Endodermal cell (in vitro differentiated cells): ENCODE results near the gene GCHFR. TPM values are rescaled to one million over a fixed set of nuclear protein-coding genes. Genes with fewer than 3 reads are reported as not detected.
A peak's percentile ranks its signal among the peaks of the same experiment; 100 is the strongest.

ENCODE experiments used
- DNase-seq: peaks from one replicate; pipeline ENCODE4 v3.0.0-alpha.2; 2017
- H3K27ac ChIP-seq: 2 replicates; pipeline ENCODE4 v1.5.1; 2013; ENCODE audit warnings: mild to moderate bottlenecking, low read depth, low read length, moderate library complexity
- H3K27me3 ChIP-seq: 2 replicates; pipeline ENCODE4 v1.6.1; 2013; ENCODE audit warnings: mild to moderate bottlenecking, low read length, moderate library complexity; ENCODE audit not compliant: insufficient read depth, control insufficient read depth, poor library complexity, severe bottlenecking
- H3K36me3 ChIP-seq: 2 replicates; pipeline ENCODE4 v1.7.0; 2013; ENCODE audit warnings: mild to moderate bottlenecking, low read length, moderate library complexity; ENCODE audit not compliant: control insufficient read depth, insufficient read depth
- H3K4me1 ChIP-seq: one replicate; pipeline ENCODE4 v1.7.0; 2013; ENCODE audit warnings: low read length; ENCODE audit not compliant: control insufficient read depth, insufficient read depth
- H3K4me3 ChIP-seq: 2 replicates; pipeline ENCODE4 v1.5.1; 2013; ENCODE audit warnings: mild to moderate bottlenecking, low read length, moderate library complexity
- H3K9ac ChIP-seq: 2 replicates; pipeline ENCODE4 v1.6.1; 2013; ENCODE audit warnings: mild to moderate bottlenecking, low read length, moderate library complexity; ENCODE audit not compliant: poor library complexity, severe bottlenecking; ENCODE audit errors: extremely low read depth
- H3K9me3 ChIP-seq: 2 replicates; pipeline ENCODE4 v1.6.1; 2013; ENCODE audit warnings: mild to moderate bottlenecking, low read length, moderate library complexity; ENCODE audit not compliant: control insufficient read depth
- H3K27ac Mint-ChIP-seq: 2 replicates; pipeline ENCODE4 v1.8.0; 2020; ENCODE audit warnings: mixed read lengths
- H3K27me3 Mint-ChIP-seq: 2 replicates; pipeline ENCODE4 v1.8.0; 2021; ENCODE audit warnings: mild to moderate bottlenecking, mixed read lengths; ENCODE audit not compliant: insufficient read depth
- H3K36me3 Mint-ChIP-seq: 2 replicates; pipeline ENCODE4 v1.8.0; 2020; ENCODE audit warnings: low read depth, mixed read lengths
- H3K4me1 Mint-ChIP-seq: 2 replicates; pipeline ENCODE4 v1.8.0; 2020; ENCODE audit warnings: mixed read lengths
- H3K4me3 Mint-ChIP-seq: 2 replicates; pipeline ENCODE4 v1.8.0; 2020; ENCODE audit warnings: mild to moderate bottlenecking, moderate library complexity, mixed read lengths
- H3K9me3 Mint-ChIP-seq: 2 replicates; pipeline ENCODE4 v1.8.0; 2020; ENCODE audit warnings: mild to moderate bottlenecking, mixed read lengths
- CTCF ChIP-seq: fragments of 200-600 bp; sonication (generic); conservative IDR thresholded peaks from 2 replicates; pipeline ENCODE4 v1.5.0; 2021; ENCODE audit warnings: antibody characterized with exemption, mild to moderate bottlenecking
- WGBS, 2 experiments: methylation state at CpG; one replicate each; pipeline versions ENCODE4 v1.1.5 to v1.1.7; 2013; ENCODE audit warnings: missing lambda C conversion rate in 2 of 2, mixed read lengths in 1 of 2; ENCODE audit not compliant: insufficient coverage in 1 of 2, insufficient read length in 1 of 2; 5-methylcytosine and 5-hydroxymethylcytosine counted together
- total RNA-seq, 2 donors: library from RNA; stranded (reverse); fragmentation: NEBNext Ultra II Directional in 1 of 2; extraction: Animal tissue kit (Norgen Biotek cat#: 25700) in 1 of 2; gene quantifications; 2 replicates in 1 of 2; 3 replicates in 1 of 2; pipeline ENCODE4 v1.2.1, GENCODE V29; 2021

The GCHFR gene
- total RNA-seq, 2 donors from 2014 or later, result 33.6 to 47.1 TPM

GRCh38 chr15:40773902-40774301 lies 10.0 kb downstream of the GCHFR start:
- WGBS, 2 experiments, result 96 to 100% methylated on average over 2 to 6 of the region's 6 CpGs

GRCh38 chr15:40775007-40775406 lies 11.1 kb downstream of the GCHFR start:
- H3K9me3 ChIP-seq, result no peaks in the 10 kb centered on the region
- Mint-ChIP-seq H3K9me3 (no peaks in the 10 kb centered on the region), H3K4me1 (no peaks in the 10 kb centered on the region), H3K4me3 (no peak overlapping the region), H3K27ac (peak overlapping the region; percentile 55), H3K36me3 (peaks cover 41% of the 10 kb centered on the region), H3K27me3 (no peaks in the 10 kb centered on the region)
- DNase-seq, result no peak
- no peak for TF ChIP-seq CTCF
- H3K27ac ChIP-seq, result no peak overlapping the region
- no peaks in the 10 kb centered on the region for H3K27me3 ChIP-seq
- H3K4me1 ChIP-seq, result no peaks in the 10 kb centered on the region
- whole genome bisulfite sequencing, 2 experiments, result 92 to 96% methylated on average over 9 to 10 of the region's 10 CpGs
- H3K9ac ChIP-seq, result no peak overlapping the region
- H3K36me3 ChIP-seq, result peaks cover 27% of the 10 kb centered on the region
- no peak overlapping the region for H3K4me3 ChIP-seq

More at GRCh38 chr15:40773902-40774301, 10.0 kb downstream of the GCHFR start:
- Histone ChIP-seq H3K9me3 (no peaks in the 10 kb centered on the region), H3K9ac (no peak overlapping the region), H3K36me3 (peaks cover 23% of the 10 kb centered on the region), H3K4me3 (no peak overlapping the region), H3K27ac (no peak overlapping the region), H3K4me1 (no peaks in the 10 kb centered on the region), H3K27me3 (no peaks in the 10 kb centered on the region)
- DNase-seq, result no peak
- no peaks in the 10 kb centered on the region for H3K27me3 Mint-ChIP-seq
- H3K4me1 Mint-ChIP-seq, result no peaks in the 10 kb centered on the region
- no peak for TF ChIP-seq CTCF
- H3K27ac Mint-ChIP-seq, result no peak overlapping the region
- H3K36me3 Mint-ChIP-seq, result peaks cover 35% of the 10 kb centered on the region
- H3K9me3 Mint-ChIP-seq, result no peaks in the 10 kb centered on the region
- no peak overlapping the region for H3K4me3 Mint-ChIP-seq

GRCh38 chr15:40775740-40776536 lies 12.1 kb downstream of the GCHFR start:
- no peaks in the 10 kb centered on the region for H3K27me3 ChIP-seq
- no peak overlapping the region for H3K9ac ChIP-seq
- H3K4me1 ChIP-seq, result no peaks in the 10 kb centered on the region
- no peaks in the 10 kb centered on the region for H3K9me3 ChIP-seq
- no peak overlapping the region for H3K27ac Mint-ChIP-seq
- no peak overlapping the region for H3K4me3 ChIP-seq
- H3K36me3 Mint-ChIP-seq, result peaks cover 41% of the 10 kb centered on the region
- H3K4me1 Mint-ChIP-seq, result no peaks in the 10 kb centered on the region
- no peak for DNase-seq
- H3K36me3 ChIP-seq, result peaks cover 27% of the 10 kb centered on the region
- H3K27me3 Mint-ChIP-seq, result no peaks in the 10 kb centered on the region
- H3K9me3 Mint-ChIP-seq, result no peaks in the 10 kb centered on the region
- no peak overlapping the region for H3K27ac ChIP-seq
- no peak overlapping the region for H3K4me3 Mint-ChIP-seq
- WGBS, 2 experiments, result 92 to 96% methylated on average over 13 to 14 of the region's 14 CpGs
- TF ChIP-seq CTCF, result no peak
